Esophagus (tissue), 2 donors: ENCODE results near the gene SLCO2A1. TPM values are rescaled to one million over a fixed set of nuclear protein-coding genes. Genes with fewer than 3 reads are reported as not detected.

Experiments used
- H3K27ac ChIP-seq, 2 donors: one replicate each; pipeline ENCODE4 v1.5.1; 2013; ENCODE audit warnings: low read depth in 2 of 2, mild to moderate bottlenecking in 2 of 2, inconsistent platforms in 1 of 2, low read length in 1 of 2, moderate library complexity in 1 of 2
- H3K27me3 ChIP-seq, 2 donors: one replicate each; pipeline ENCODE4 v1.6.1; 2013; ENCODE audit warnings: low read length in 2 of 2, control low read depth in 1 of 2, mild to moderate bottlenecking in 1 of 2; ENCODE audit not compliant: insufficient read depth in 2 of 2, control insufficient read depth in 1 of 2
- H3K36me3 ChIP-seq, 2 donors: one replicate each; pipeline ENCODE4 v1.6.1; 2013; ENCODE audit warnings: low read length in 1 of 2; ENCODE audit not compliant: control insufficient read depth in 2 of 2, insufficient read depth in 2 of 2
- H3K4me1 ChIP-seq, 2 donors: one replicate each; pipeline ENCODE4 v1.6.1; 2013; ENCODE audit warnings: low read length in 1 of 2; ENCODE audit not compliant: control insufficient read depth in 2 of 2, insufficient read depth in 2 of 2
- H3K4me3 ChIP-seq, 2 donors: one replicate each; pipeline ENCODE4 v1.5.1; 2013; ENCODE audit warnings: low read length in 2 of 2, mild to moderate bottlenecking in 2 of 2, low read depth in 1 of 2, moderate library complexity in 1 of 2
- H3K9me3 ChIP-seq, 2 donors: one replicate each; pipeline ENCODE4 v1.6.1; 2013; ENCODE audit warnings: mild to moderate bottlenecking in 2 of 2, low read depth in 1 of 2, low read length in 1 of 2, moderate library complexity in 1 of 2; ENCODE audit not compliant: control insufficient read depth in 2 of 2, insufficient read depth in 1 of 2
- WGBS, 2 donors: extraction: QIAGEN DNeasy Blood & Tissue Kit; methylation state at CpG; one replicate each; pipeline ENCODE4 v1.1.7; 2013; 5-methylcytosine and 5-hydroxymethylcytosine counted together
- polyA plus RNA-seq, 2 donors: library from polyadenylated mRNA; stranded (reverse); fragments of 200-250 nt; gene quantifications; one replicate each; pipeline ENCODE4 v1.2.3, GENCODE V29; 2013
- donor health status: healthy with polysubstance abuse.
- donor health status: Bipolar disorder and iron deficiency.

Gene SLCO2A1
- 1 to 10 TPM; 4.9 to 6.2 TPM for polyA plus RNA-seq

DNA sequence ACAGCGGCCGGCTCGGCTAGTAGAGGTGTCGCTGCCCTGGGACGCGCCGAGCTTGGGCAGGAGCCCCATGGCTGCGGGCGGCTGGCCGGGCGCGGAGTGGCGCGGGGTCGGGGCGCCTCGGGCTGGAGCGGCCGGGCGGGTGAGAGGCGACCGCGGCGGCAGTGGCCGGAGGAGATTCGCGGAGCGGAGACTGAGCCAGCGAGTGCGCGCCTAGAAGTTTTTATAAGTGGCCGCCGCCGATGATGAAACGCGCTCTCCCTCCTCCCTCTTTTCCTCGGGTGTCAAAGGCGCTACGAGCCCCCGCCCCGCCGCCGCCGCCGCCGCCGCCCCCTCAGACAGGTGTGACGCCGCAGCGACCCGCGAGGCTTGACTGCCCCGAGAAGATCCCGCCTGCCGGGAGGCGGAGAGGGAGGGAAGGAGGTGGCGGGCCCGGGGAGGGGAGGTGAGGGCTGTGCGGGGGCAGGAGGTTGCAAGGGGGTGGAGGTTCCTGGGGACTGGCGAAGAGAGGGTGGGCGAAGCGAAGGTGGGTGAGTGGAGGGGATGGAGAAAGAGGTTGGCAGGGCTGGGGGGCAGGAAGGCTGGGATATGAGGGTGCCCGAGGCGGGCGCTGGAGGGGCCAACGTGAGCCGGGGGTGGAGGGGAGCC lies at the start of gene SLCO2A1:
TSS of gene SLCO2A1 (minus strand) at position 192 of the 645 bp plus-strand sequence. CDS start at position 69, 123 bp downstream.
- Histone ChIP-seq H3K27me3 (no peaks in the 10 kb centered on the region), H3K4me3 (peak within 1 kb of the TSS; percentile 67 to 71), H3K9me3 (no peaks in the 10 kb centered on the region), H3K4me1 (peaks cover 0 to 9% of the 10 kb centered on the region in 2 donors), H3K36me3 (no peaks in the 10 kb centered on the region), H3K27ac (peak within 1 kb of the TSS in 1 of 2 donors; percentile 27)
- 1% methylated on average over 52 to 66 of the region's 67 CpGs for WGBS, 2 donors

DNA sequence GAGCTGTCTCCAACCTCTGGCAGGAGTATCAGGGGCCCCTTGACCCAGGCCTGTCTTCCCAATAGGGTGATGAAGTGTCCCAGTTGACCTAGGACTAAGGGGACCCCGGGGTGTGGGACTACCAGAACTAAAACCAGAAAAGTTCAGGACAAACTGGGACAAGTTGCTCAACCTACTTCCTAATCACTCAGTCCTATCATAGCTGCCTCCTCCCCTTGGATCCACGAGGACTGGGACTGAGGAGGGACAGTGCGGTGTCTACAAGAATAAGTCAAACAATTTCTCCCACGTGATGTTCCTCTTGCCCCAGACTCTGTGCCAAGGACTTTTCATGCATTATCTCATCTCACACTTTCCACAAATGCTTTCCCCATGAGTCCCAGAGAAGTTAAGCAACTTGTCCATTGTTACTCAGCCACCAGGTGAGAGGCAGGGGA lies 49.4 kb upstream of the SLCO2A1 start:
- Histone ChIP-seq H3K4me3 (no peak overlapping the region), H3K4me1 (no peaks in the 10 kb centered on the region), H3K36me3 (no peaks in the 10 kb centered on the region), H3K9me3 (peaks cover 0 to 4% of the 10 kb centered on the region in 2 donors), H3K27ac (no peak overlapping the region), H3K27me3 (no peaks in the 10 kb centered on the region)
- WGBS, 2 donors: 82 to 88% methylated on average over 4 of the region's 4 CpGs

- Histone ChIP-seq H3K4me3 (no peak overlapping the region), H3K9me3 (peaks cover 0 to 4% of the 10 kb centered on the region in 2 donors), H3K27me3 (no peaks in the 10 kb centered on the region), H3K27ac (no peak overlapping the region), H3K4me1 (no peaks in the 10 kb centered on the region), H3K36me3 (no peaks in the 10 kb centered on the region)
- 80 to 90% methylated on average over 8 of the region's 8 CpGs for WGBS, 2 donors
These were observed 48.6 kb upstream of the SLCO2A1 start for GRCh38 chr3:134078169-134078831.

DNA sequence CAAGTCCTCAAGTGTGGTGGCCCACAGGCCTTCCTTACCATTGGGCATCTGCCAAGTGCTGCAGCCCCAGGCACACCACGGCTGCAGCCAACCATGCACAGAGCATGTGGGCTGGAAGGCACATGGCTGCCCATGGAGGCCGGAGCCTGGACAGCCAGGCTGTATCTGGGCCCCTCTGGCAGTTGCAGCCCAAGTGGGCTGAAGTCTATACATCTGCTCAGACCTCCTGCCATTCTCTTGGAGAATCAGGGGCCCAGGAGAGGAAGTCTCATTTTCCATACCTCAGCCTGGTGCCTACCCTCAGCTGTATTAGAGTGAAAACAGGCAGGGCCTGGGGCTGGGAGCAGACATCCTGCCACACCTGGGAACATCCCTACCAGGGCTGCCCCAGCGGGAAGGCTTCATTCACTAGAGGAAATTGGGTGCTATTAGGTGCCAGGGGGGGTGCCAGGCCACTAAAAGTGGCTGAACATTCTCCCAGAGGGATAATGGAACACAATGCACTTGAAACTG lies 48.0 kb upstream of the SLCO2A1 start:
- H3K4me3 ChIP-seq: no peak overlapping the region
- WGBS, 2 donors: 81 to 90% methylated on average over 3 of the region's 3 CpGs
- no peak overlapping the region for H3K27ac ChIP-seq
- no peaks in the 10 kb centered on the region for H3K36me3 ChIP-seq
- H3K9me3 ChIP-seq: peaks cover 0 to 4% of the 10 kb centered on the region in 2 donors
- H3K27me3 ChIP-seq: no peaks in the 10 kb centered on the region
- H3K4me1 ChIP-seq: no peaks in the 10 kb centered on the region

GRCh38 chr3:134076851-134077250 lies 47.1 kb upstream of the SLCO2A1 start:
- Histone ChIP-seq H3K4me1 (no peaks in the 10 kb centered on the region), H3K4me3 (no peak overlapping the region), H3K9me3 (peaks cover 0 to 4% of the 10 kb centered on the region in 2 donors), H3K27me3 (no peaks in the 10 kb centered on the region), H3K36me3 (no peaks in the 10 kb centered on the region), H3K27ac (no peak overlapping the region)
- 88 to 100% methylated on average over 2 of the region's 2 CpGs for WGBS, 2 donors

- Histone ChIP-seq H3K4me1 (no peaks in the 10 kb centered on the region), H3K27ac (no peak overlapping the region), H3K36me3 (no peaks in the 10 kb centered on the region), H3K4me3 (no peak overlapping the region), H3K27me3 (no peaks in the 10 kb centered on the region), H3K9me3 (no peaks in the 10 kb centered on the region)
- 84 to 87% methylated on average over 6 of the region's 6 CpGs for WGBS, 2 donors
These were observed 46.1 kb upstream of the SLCO2A1 start for GRCh38 chr3:134075846-134076245.

DNA sequence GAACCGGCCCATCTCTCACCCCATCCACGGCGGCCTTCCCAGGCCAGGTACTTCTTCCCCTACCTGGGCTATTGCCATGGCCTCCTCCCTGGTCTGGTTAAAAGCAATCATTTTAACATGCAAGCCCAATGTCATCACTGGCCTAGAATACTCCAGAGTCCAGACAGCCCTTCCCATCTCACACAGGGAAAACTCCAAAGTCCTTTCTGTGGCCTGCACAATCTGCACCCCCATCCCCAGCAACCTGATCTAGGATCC lies 45.8 kb upstream of the SLCO2A1 start:
- H3K27me3 ChIP-seq: no peaks in the 10 kb centered on the region
- H3K9me3 ChIP-seq: no peaks in the 10 kb centered on the region
- H3K4me1 ChIP-seq: no peaks in the 10 kb centered on the region
- no peaks in the 10 kb centered on the region for H3K36me3 ChIP-seq
- H3K4me3 ChIP-seq: no peak overlapping the region
- 91 to 98% methylated on average over 3 of the region's 3 CpGs for WGBS, 2 donors
- H3K27ac ChIP-seq: no peak overlapping the region

DNA sequence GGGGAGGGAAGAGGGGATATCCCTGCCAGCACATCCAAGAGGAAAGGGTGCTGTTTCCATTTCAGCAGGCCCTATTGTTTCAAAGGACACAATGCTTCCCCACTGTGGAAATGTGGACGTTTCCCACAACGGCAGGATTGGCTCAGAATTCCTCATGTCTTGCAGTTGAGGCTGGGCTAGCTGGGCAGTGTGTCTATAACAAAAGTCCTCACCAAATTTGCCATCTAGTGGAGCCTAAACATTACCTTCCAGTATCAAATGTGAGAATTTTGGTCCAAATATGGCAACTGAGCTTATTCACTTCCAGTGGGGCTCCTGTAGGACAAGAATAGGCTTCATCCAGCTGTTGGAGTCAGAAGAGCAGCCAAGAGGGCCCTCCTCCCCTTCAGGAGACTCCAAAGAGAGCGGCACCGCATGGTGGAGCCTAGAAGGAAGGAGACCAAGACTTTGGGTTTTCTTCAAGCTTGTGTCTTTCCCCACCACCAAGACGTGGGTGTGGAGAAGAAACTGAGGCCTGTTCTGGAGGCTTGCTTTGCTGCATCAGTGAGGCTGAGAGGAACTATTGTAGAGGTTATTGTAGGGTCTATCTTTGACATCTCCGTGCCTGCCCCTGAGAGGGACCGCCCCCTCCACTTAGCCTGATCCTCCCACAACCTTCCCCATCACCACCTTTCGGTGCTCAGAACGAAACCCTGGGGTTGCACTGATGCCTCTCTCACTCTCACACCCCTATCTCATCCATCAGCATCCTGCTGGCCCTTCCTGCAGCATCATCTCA lies 45.3 kb upstream of the SLCO2A1 start:
- Histone ChIP-seq H3K4me3 (no peak overlapping the region), H3K4me1 (no peaks in the 10 kb centered on the region), H3K27me3 (no peaks in the 10 kb centered on the region), H3K36me3 (no peaks in the 10 kb centered on the region), H3K27ac (no peak overlapping the region), H3K9me3 (no peaks in the 10 kb centered on the region)
- 87 to 89% methylated on average over 9 of the region's 9 CpGs for WGBS, 2 donors

GRCh38 chr3:134074001-134074789 lies 44.5 kb upstream of the SLCO2A1 start:
- H3K9me3 ChIP-seq: no peaks in the 10 kb centered on the region
- no peaks in the 10 kb centered on the region for H3K27me3 ChIP-seq
- H3K4me1 ChIP-seq: no peaks in the 10 kb centered on the region
- H3K36me3 ChIP-seq: no peaks in the 10 kb centered on the region
- WGBS, 2 donors: 86% methylated on average over 10 of the region's 10 CpGs
- no peak overlapping the region for H3K27ac ChIP-seq
- no peak overlapping the region for H3K4me3 ChIP-seq
